SU-DHL-6 (cell line): ENCODE data around the gene RNGTT.

Experiments
- H2AFZ ChIP-seq: fragments of 200-600 bp; sonication (generic); 2 replicates; pipeline ENCODE4 v1.6.1; 2014; ENCODE audit warnings: low read depth, mild to moderate bottlenecking, moderate library complexity, mixed read lengths, antibody characterized with exemption, low read length; ENCODE audit not compliant: severe bottlenecking
- H3F3A ChIP-seq: fragments of 200-600 bp; shearing (Covaris generic); 2 replicates; pipeline ENCODE4 v1.6.0; 2016; ENCODE audit warnings: antibody characterized with exemption, mild to moderate bottlenecking; ENCODE audit not compliant: insufficient read depth
- H3K27ac ChIP-seq: fragments of 200-600 bp; sonication (generic); 2 replicates; pipeline ENCODE4 v1.5.1; 2016; ENCODE audit warnings: low read depth, mild to moderate bottlenecking, low read length, moderate library complexity, mixed read lengths
- H3K27me3 ChIP-seq: fragments of 200-600 bp; sonication (generic), shearing (Covaris generic); 2 replicates; pipeline ENCODE4 v1.6.0; 2014; ENCODE audit warnings: mild to moderate bottlenecking, low read length
- H3K36me3 ChIP-seq: fragments of 200-600 bp; sonication (generic); 2 replicates; pipeline ENCODE4 v1.6.1; 2014; ENCODE audit warnings: mild to moderate bottlenecking, low read length, mixed read lengths
- H3K4me2 ChIP-seq: fragments of 300-600, 200-600 bp; shearing (Covaris generic), sonication (generic); 2 replicates; pipeline ENCODE4 v1.6.0; 2014; ENCODE audit warnings: low read length, low read depth, mild to moderate bottlenecking; ENCODE audit not compliant: poor library complexity, severe bottlenecking
- H3K4me3 ChIP-seq: fragments of 200-600 bp; sonication (generic); 2 replicates; pipeline ENCODE4 v1.5.1; 2014; ENCODE audit warnings: antibody characterized with exemption, low read length, mild to moderate bottlenecking, mixed read lengths; ENCODE audit not compliant: insufficient read depth, poor library complexity, severe bottlenecking
- H3K79me2 ChIP-seq: fragments of 200-600 bp; sonication (generic); 2 replicates; pipeline ENCODE4 v1.6.1; 2014; ENCODE audit warnings: mild to moderate bottlenecking, low read length, moderate library complexity; ENCODE audit not compliant: insufficient read depth
- H3K9ac ChIP-seq: fragments of 200-600 bp; sonication (generic); 2 replicates; pipeline ENCODE4 v1.7.0; 2014; ENCODE audit warnings: mild to moderate bottlenecking, low read length
- H3K9me2 ChIP-seq: fragments of 200-600 bp; sonication (generic); replicated peaks from 2 replicates; pipeline ENCODE4 v1.6.1; 2014; ENCODE audit warnings: low read length; ENCODE audit not compliant: insufficient read depth
- H3K9me3 ChIP-seq: fragments of 200-600 bp; sonication (generic); 2 replicates; pipeline ENCODE4 v1.6.1; 2014; ENCODE audit warnings: low read length, mixed read lengths; ENCODE audit not compliant: insufficient read depth
- H4K20me1 ChIP-seq: fragments of 200-600 bp; sonication (generic); 2 replicates; pipeline ENCODE4 v1.6.1; 2014; ENCODE audit warnings: low read depth, mild to moderate bottlenecking, antibody characterized with exemption, low read length, moderate library complexity, mixed read lengths
- CTCF ChIP-seq: fragments of 200-600 bp; sonication (generic); IDR thresholded peaks from one replicate; pipeline ENCODE4 v1.5.1; 2017; ENCODE audit warnings: antibody characterized with exemption, mild to moderate bottlenecking, low read length, moderate library complexity; ENCODE audit not compliant: insufficient read depth, poor library complexity, severe bottlenecking
- EZH2phosphoT487 ChIP-seq: fragments of 200-600 bp; sonication (generic), shearing (Covaris generic); conservative IDR thresholded peaks from 2 replicates; pipeline ENCODE4 v1.6.1; 2018; ENCODE audit warnings: mild to moderate bottlenecking, antibody characterized with exemption, low read length, moderate library complexity, mixed read lengths

RNGTT gene

GRCh38 chr6:88748141-88748540, 215.3 kb downstream of the RNGTT start:
- H3F3A ChIP-seq: peaks cover 51% of the 10 kb centered on the region
- no peak overlapping the region for H2AFZ ChIP-seq
- no peaks in the 10 kb centered on the region for H3K27me3 ChIP-seq
- H3K9me3 ChIP-seq: no peaks in the 10 kb centered on the region
- no peak overlapping the region for H3K4me3 ChIP-seq
- peaks cover 41% of the 10 kb centered on the region; the same call in 1 of the 2 replicates for H3K36me3 ChIP-seq
- no peaks in the 10 kb centered on the region for H3K9me2 ChIP-seq
- TF ChIP-seq CTCF: no peak
- TF ChIP-seq EZH2phosphoT487: no peak
- peak overlapping the region; percentile 33; the same call in 1 of the 2 replicates for H3K27ac ChIP-seq
- H3K4me2 ChIP-seq: peak overlapping the region; percentile 5
- H4K20me1 ChIP-seq: peaks cover 48% of the 10 kb centered on the region
- no peak overlapping the region for H3K9ac ChIP-seq
- peaks cover 100% of the 10 kb centered on the region for H3K79me2 ChIP-seq

- no peak overlapping the region for H3K4me3 ChIP-seq
- H3K27ac ChIP-seq: no peak overlapping the region
- TF ChIP-seq EZH2phosphoT487 (no peak), CTCF (no peak)
- peaks cover 36% of the 10 kb centered on the region for H4K20me1 ChIP-seq
- no peak overlapping the region for H2AFZ ChIP-seq
- H3K79me2 ChIP-seq: peaks cover 98% of the 10 kb centered on the region
- H3K9me2 ChIP-seq: no peaks in the 10 kb centered on the region
- H3F3A ChIP-seq: peaks cover 48% of the 10 kb centered on the region
- H3K9me3 ChIP-seq: no peaks in the 10 kb centered on the region
- peaks cover 36% of the 10 kb centered on the region for H3K36me3 ChIP-seq
- no peaks in the 10 kb centered on the region for H3K27me3 ChIP-seq
- no peak overlapping the region for H3K9ac ChIP-seq
- H3K4me2 ChIP-seq: no peak overlapping the region
These were observed 221.5 kb downstream of the RNGTT start for GRCh38 chr6:88741939-88742338.

- no peaks in the 10 kb centered on the region for H3K9me2 ChIP-seq
- H3K27ac ChIP-seq: no peak overlapping the region
- no peaks in the 10 kb centered on the region for H3K27me3 ChIP-seq
- TF ChIP-seq CTCF (no peak), EZH2phosphoT487 (no peak)
- peaks cover 54% of the 10 kb centered on the region for H3F3A ChIP-seq
- H4K20me1 ChIP-seq: peaks cover 33% of the 10 kb centered on the region
- H3K4me2 ChIP-seq: no peak overlapping the region
- peaks cover 98% of the 10 kb centered on the region for H3K79me2 ChIP-seq
- H3K9ac ChIP-seq: no peak overlapping the region
- no peak overlapping the region for H3K4me3 ChIP-seq
- peaks cover 34% of the 10 kb centered on the region for H3K36me3 ChIP-seq
- no peaks in the 10 kb centered on the region for H3K9me3 ChIP-seq
- H2AFZ ChIP-seq: no peak overlapping the region
These were observed 222.3 kb downstream of the RNGTT start for GRCh38 chr6:88741071-88741470.
